ENCODE data around the gene TMEM8B.

DNA sequence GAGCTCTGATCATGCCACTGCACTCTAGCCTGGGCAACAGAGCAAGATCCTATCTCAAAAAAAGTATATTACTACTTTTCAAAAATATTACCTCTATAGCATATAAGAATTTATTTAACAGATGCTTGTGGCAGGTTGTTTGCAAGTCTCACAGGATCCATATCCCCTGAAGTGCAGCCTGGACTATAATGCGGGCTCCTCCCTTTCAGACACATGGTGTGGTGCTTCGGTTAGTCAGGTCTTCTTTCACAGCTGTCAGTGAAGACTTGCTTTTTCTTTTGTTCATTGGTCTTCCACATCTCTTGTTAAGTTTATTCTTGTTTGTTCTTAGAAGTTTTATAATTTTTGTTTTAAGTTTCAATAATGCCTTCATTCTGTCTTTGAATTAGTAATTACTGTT lies 67.5 kb downstream of the TMEM8B start:
- TF ChIP-seq, protein P1, sequence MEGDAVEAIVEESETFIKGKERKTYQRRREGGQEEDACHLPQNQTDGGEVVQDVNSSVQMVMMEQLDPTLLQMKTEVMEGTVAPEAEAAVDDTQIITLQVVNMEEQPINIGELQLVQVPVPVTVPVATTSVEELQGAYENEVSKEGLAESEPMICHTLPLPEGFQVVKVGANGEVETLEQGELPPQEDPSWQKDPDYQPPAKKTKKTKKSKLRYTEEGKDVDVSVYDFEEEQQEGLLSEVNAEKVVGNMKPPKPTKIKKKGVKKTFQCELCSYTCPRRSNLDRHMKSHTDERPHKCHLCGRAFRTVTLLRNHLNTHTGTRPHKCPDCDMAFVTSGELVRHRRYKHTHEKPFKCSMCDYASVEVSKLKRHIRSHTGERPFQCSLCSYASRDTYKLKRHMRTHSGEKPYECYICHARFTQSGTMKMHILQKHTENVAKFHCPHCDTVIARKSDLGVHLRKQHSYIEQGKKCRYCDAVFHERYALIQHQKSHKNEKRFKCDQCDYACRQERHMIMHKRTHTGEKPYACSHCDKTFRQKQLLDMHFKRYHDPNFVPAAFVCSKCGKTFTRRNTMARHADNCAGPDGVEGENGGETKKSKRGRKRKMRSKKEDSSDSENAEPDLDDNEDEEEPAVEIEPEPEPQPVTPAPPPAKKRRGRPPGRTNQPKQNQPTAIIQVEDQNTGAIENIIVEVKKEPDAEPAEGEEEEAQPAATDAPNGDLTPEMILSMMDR (IDR thresholded peaks at IDR 0.05) = no peak
- TF ChIP-seq POLR2A (IDR thresholded peaks at IDR 0.05) = no peak

Data from lower leg skin (tissue), 3 donors.